ENCODE measurements around the gene ARHGAP26.

The ARHGAP26 gene

DNA sequence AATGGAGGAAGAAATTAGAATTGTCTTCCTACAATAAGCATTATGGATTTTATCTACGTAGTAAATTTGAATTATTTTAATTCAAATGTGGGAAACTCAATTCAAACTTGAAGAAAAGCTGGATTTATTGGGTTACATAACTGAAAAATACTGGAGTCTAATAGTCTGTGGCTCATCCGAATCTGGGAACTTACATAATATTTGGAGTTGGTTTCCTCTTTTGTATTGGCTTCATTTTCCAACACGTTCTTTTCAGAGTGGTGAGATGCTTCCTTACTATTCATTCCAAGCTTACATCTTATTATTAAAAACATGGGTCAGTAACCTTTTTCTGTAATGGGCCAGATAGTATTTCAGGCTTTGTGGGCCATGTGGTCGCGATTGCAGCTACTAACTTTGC is 164.8 kb downstream of the ARHGAP26 start:
- Histone ChIP-seq H4K20me1 (ENCODE audit: insufficient read depth) (no peaks in the 10 kb centered on the region), H3K36me3 (ENCODE audit: insufficient read depth) (no peaks in the 10 kb centered on the region), H3K27ac (no peak overlapping the region), H3K27me3 (ENCODE audit: insufficient read depth, low read depth) (no peaks in the 10 kb centered on the region; the same call in 1 of the 2 replicates), H2AFZ (ENCODE audit: low read depth) (no peak overlapping the region), H3K4me2 (no peak overlapping the region), H3K4me1 (ENCODE audit: low read depth, poor library complexity, severe bottlenecking) (no peaks in the 10 kb centered on the region), H3K4me3 (IDR thresholded peaks at IDR 0.05; ENCODE audit: insufficient read depth, low read depth, low read length) (no peak overlapping the region), H3K9ac (no peak overlapping the region), H3K79me2 (ENCODE audit: insufficient read depth, low read depth) (no peaks in the 10 kb centered on the region)
- no peak for TF ChIP-seq CTCF (conservative IDR thresholded peaks at IDR 0.05; ENCODE audit: low read depth, low read length)

DNA sequence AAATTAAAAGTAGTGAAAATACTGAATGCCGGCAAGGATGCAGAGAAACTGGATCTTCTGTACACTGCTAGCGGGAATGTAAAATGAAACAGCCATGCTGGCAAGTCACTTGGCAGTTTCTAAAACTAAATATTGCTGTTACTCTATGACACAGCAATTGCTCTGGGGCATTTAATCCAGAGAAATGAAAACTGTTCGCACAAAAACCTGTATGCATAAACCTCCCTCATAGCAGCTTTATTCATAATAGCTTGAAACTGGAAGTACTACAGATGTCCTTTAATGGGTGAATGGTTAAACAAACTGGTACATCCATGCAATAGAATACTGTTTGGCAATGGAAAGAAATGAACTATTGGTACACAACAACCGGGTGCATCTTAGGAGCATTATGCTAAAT is 167.2 kb downstream of the ARHGAP26 start:
- H3K79me2 ChIP-seq (ENCODE audit: insufficient read depth, low read depth): no peaks in the 10 kb centered on the region
- no peak overlapping the region for H3K4me2 ChIP-seq
- H3K4me3 ChIP-seq (IDR thresholded peaks at IDR 0.05; ENCODE audit: insufficient read depth, low read depth, low read length): no peak overlapping the region
- peaks cover 5% of the 10 kb centered on the region for H3K4me1 ChIP-seq (ENCODE audit: low read depth, poor library complexity, severe bottlenecking)
- no peak overlapping the region for H2AFZ ChIP-seq (ENCODE audit: low read depth)
- H3K27ac ChIP-seq: no peak overlapping the region
- no peaks in the 10 kb centered on the region for H4K20me1 ChIP-seq (ENCODE audit: insufficient read depth)
- H3K36me3 ChIP-seq (ENCODE audit: insufficient read depth): no peaks in the 10 kb centered on the region
- no peaks in the 10 kb centered on the region; the same call in 1 of the 2 replicates for H3K27me3 ChIP-seq (ENCODE audit: insufficient read depth, low read depth)
- no peak overlapping the region for H3K9ac ChIP-seq
- no peak for TF ChIP-seq CTCF (conservative IDR thresholded peaks at IDR 0.05; ENCODE audit: low read depth, low read length)

GRCh38 chr5:142938266-142938880 is 168.2 kb downstream of the ARHGAP26 start:
- Histone ChIP-seq H3K36me3 (ENCODE audit: insufficient read depth) (no peaks in the 10 kb centered on the region), H2AFZ (ENCODE audit: low read depth) (no peak overlapping the region), H3K4me1 (ENCODE audit: low read depth, poor library complexity, severe bottlenecking) (peaks cover 5% of the 10 kb centered on the region), H3K27me3 (ENCODE audit: insufficient read depth, low read depth) (no peaks in the 10 kb centered on the region; the same call in 1 of the 2 replicates), H3K79me2 (ENCODE audit: insufficient read depth, low read depth) (no peaks in the 10 kb centered on the region), H3K4me3 (IDR thresholded peaks at IDR 0.05; ENCODE audit: insufficient read depth, low read depth, low read length) (no peak overlapping the region), H4K20me1 (ENCODE audit: insufficient read depth) (no peaks in the 10 kb centered on the region), H3K9ac (no peak overlapping the region), H3K4me2 (no peak overlapping the region), H3K27ac (no peak overlapping the region)
- TF ChIP-seq CTCF (conservative IDR thresholded peaks at IDR 0.05; ENCODE audit: low read depth, low read length): no peak

- peaks cover 5% of the 10 kb centered on the region for H3K4me1 ChIP-seq (ENCODE audit: low read depth, poor library complexity, severe bottlenecking)
- no peaks in the 10 kb centered on the region for H4K20me1 ChIP-seq (ENCODE audit: insufficient read depth)
- H2AFZ ChIP-seq (ENCODE audit: low read depth): no peak overlapping the region
- no peaks in the 10 kb centered on the region for H3K36me3 ChIP-seq (ENCODE audit: insufficient read depth)
- no peak overlapping the region for H3K4me2 ChIP-seq
- H3K9ac ChIP-seq: no peak overlapping the region
- no peaks in the 10 kb centered on the region for H3K79me2 ChIP-seq (ENCODE audit: insufficient read depth, low read depth)
- no peaks in the 10 kb centered on the region; the same call in 1 of the 2 replicates for H3K27me3 ChIP-seq (ENCODE audit: insufficient read depth, low read depth)
- H3K27ac ChIP-seq: no peak overlapping the region
- no peak overlapping the region for H3K4me3 ChIP-seq (IDR thresholded peaks at IDR 0.05; ENCODE audit: insufficient read depth, low read depth, low read length)
- no peak for TF ChIP-seq CTCF (conservative IDR thresholded peaks at IDR 0.05; ENCODE audit: low read depth, low read length)
These were observed 168.8 kb downstream of the ARHGAP26 start for GRCh38 chr5:142939006-142939405.
